Panc1 (cell line): ENCODE measurements around the gene TLCD1. TPM values are rescaled to one million over a fixed set of nuclear protein-coding genes. Genes with fewer than 3 reads are reported as not detected.

ENCODE experiments used
- ATAC-seq: fragments of 200-7000 bp; cut with Tn5 transposase; 2 replicates; pipeline ENCODE4 v1.9.1; 2020; ENCODE audit warnings: mild to moderate bottlenecking, moderate library complexity
- Bru-seq: library from RNA; stranded (reverse); fragments of 400-500 nt; gene quantifications from one replicate; lab custom pipeline; 2021; lab: Mats Ljungman, UMichigan
- BruChase-seq, 2 experiments: library from RNA; stranded (reverse); fragments of 400-500 nt; gene quantifications; one replicate each; lab custom pipeline; 2021; lab: Mats Ljungman, UMichigan
- BruUV-seq: library from RNA; stranded (reverse); fragments of 400-500 nt; replicated peaks from 2 replicates; lab custom pipeline; 2021; lab: Mats Ljungman, UMichigan
- CTCF ChIA-PET: fragments of 300-600 bp; sonication (Branson Sonifier 250); formaldehyde crosslinking; loops from one replicate; lab custom pipeline; 2022; ENCODE audit warnings: antibody characterized with exemption; lab: Charles Lee
- POLR2A ChIA-PET: fragments of 300-600 bp; sonication (Branson Sonifier 250); formaldehyde crosslinking; loops from one replicate; lab custom pipeline; 2022; ENCODE audit warnings: antibody characterized with exemption; lab: Charles Lee
- DNase-seq: peaks from one replicate; pipeline ENCODE4 v3.0.0-alpha.2; 2010; ENCODE audit warnings: low read depth, low spot score
- H3K27ac ChIP-seq: 2 replicates; pipeline ENCODE4 v1.5.1; 2011; ENCODE audit warnings: mild to moderate bottlenecking, low read length, inconsistent platforms
- H3K27me3 ChIP-seq: fragments of 200-500 bp; sonication (Bioruptor generic); 2 replicates; pipeline ENCODE4 v1.6.0; 2014; ENCODE audit warnings: low read length, inconsistent platforms; ENCODE audit not compliant: control insufficient read depth, insufficient read depth
- H3K36me3 ChIP-seq: fragments of 200-500 bp; sonication (Bioruptor generic); 2 replicates; pipeline ENCODE4 v1.5.1; 2014; ENCODE audit warnings: inconsistent platforms, mild to moderate bottlenecking, low read length, moderate library complexity; ENCODE audit not compliant: control insufficient read depth, insufficient read depth
- H3K4me1 ChIP-seq: 2 replicates; pipeline ENCODE4 v1.5.1; 2011; ENCODE audit warnings: inconsistent platforms, mild to moderate bottlenecking, low read length, moderate library complexity; ENCODE audit not compliant: control insufficient read depth, insufficient read depth
- H3K4me3 ChIP-seq, 2 experiments: 2 replicates each; pipeline ENCODE4 v1.5.1; 2011 to 2012; ENCODE audit warnings: low read depth in 2 of 2, low read length in 2 of 2, mild to moderate bottlenecking in 2 of 2, inconsistent platforms in 1 of 2, moderate library complexity in 1 of 2
- H3K9me3 ChIP-seq: fragments of 200-500 bp; sonication (Bioruptor generic); 2 replicates; pipeline ENCODE4 v1.5.1; 2014; ENCODE audit warnings: low read depth, mild to moderate bottlenecking, inconsistent platforms, low read length, moderate library complexity; ENCODE audit not compliant: control insufficient read depth, insufficient read depth
- CTCF ChIP-seq: fragments of 450-650 bp; IDR thresholded peaks from 2 replicates; pipeline ENCODE4 v1.5.1; 2017; ENCODE audit warnings: mild to moderate bottlenecking
- POLR2AphosphoS5 ChIP-seq: IDR thresholded peaks from 2 replicates; pipeline ENCODE4 v1.6.1; 2012; ENCODE audit warnings: mild to moderate bottlenecking, low read depth, low read length, moderate library complexity
- SIN3A ChIP-seq: IDR thresholded peaks from 2 replicates; pipeline ENCODE4 v1.6.1; 2012; ENCODE audit warnings: low read depth, mild to moderate bottlenecking, low read length, moderate library complexity, borderline replicate concordance; ENCODE audit not compliant: insufficient read depth
- TCF7L2 ChIP-seq: IDR thresholded peaks from 2 replicates; pipeline ENCODE4 v1.6.1; 2011; ENCODE audit warnings: mild to moderate bottlenecking, low read depth, low read length, inconsistent platforms
- in situ Hi-C: cut with HindIII; loops from 2 replicates; pipeline ENCODE4 v1.10.0; 2016; ENCODE audit warnings: low sequenced_read_pairs, low pct_unique_long_range_greater_than_20kb
- intact Hi-C: fragments of 100-400 bp; cut with micrococcal nuclease; formaldehyde crosslinking; loops from one replicate; pipeline ENCODE4 v1.10.0; 2022; ENCODE audit not compliant: unreplicated experiment
- long read RNA-seq: library from polyadenylated mRNA; unstranded; transcript quantifications from one replicate; pipeline ENCODE4 v2.0.0, GENCODE V29; 2021; ENCODE audit not compliant: unreplicated experiment
- polyA plus RNA-seq: library from polyadenylated mRNA; unstranded; fragments of >200 nt; gene quantifications from one replicate; pipeline ENCODE4 v1.2.1, GENCODE V29; 2012; ENCODE audit warnings: missing spikeins; ENCODE audit not compliant: insufficient read length
- total RNA-seq: library from RNA; stranded (reverse); gene quantifications from one replicate; pipeline ENCODE4 v1.2.1, GENCODE V29; 2021; ENCODE audit not compliant: unreplicated experiment
- TF ChIP-seq, protein P1 (sequence below), 2 experiments: IDR thresholded peaks; 2 replicates each; pipeline ENCODE4 v1.6.1; 2011 to 2012; ENCODE audit warnings: low read depth in 2 of 2, control low read depth in 1 of 2, low read length in 1 of 2, mild to moderate bottlenecking in 1 of 2, moderate library complexity in 1 of 2; ENCODE audit not compliant: insufficient read depth in 1 of 2

Gene TLCD1, protein sequence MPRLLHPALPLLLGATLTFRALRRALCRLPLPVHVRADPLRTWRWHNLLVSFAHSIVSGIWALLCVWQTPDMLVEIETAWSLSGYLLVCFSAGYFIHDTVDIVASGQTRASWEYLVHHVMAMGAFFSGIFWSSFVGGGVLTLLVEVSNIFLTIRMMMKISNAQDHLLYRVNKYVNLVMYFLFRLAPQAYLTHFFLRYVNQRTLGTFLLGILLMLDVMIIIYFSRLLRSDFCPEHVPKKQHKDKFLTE
- total RNA-seq: 55.7 TPM
- 52.2 TPM for polyA plus RNA-seq
- percentile 72 among the genes with signal in this experiment for Bru-seq, nascent RNA
- percentile 79 among the genes with signal in this experiment for BruChase-seq, experiment 1, labeled RNA remaining after a 2-hour chase
- percentile 84 among the genes with signal in this experiment for BruChase-seq, experiment 2, labeled RNA remaining after a 6-hour chase
- long read RNA-seq, transcript TLCD1-201 (4 exons, 1,017 nt): major isoform, 35 of 42 reads
- long read RNA-seq, partial matches to known transcripts: 0 of 42 reads
- long read RNA-seq, other reads (novel, unspliced or antisense): 4 of 42 reads

GRCh38 chr17:28726226-28726626 is at the start of gene TLCD1:
Gene TLCD1, minus strand, starts transcription at chr17:28726233. Its CDS starts 136 bp downstream, at chr17:28726097.
- Histone ChIP-seq H3K4me3 (peak within 1 kb of the TSS; percentile 69 to 96), H3K4me1 (peaks cover 41% of the 10 kb centered on the region), H3K27me3 (no peaks in the 10 kb centered on the region), H3K27ac (peak within 1 kb of the TSS; percentile 99), H3K9me3 (no peaks in the 10 kb centered on the region), H3K36me3 (peaks cover 21% of the 10 kb centered on the region)
- intact Hi-C loops: loop anchor here (5.0 to 10.0 kb wide), 2 partner anchors 179 to 226 kb away; partner anchors contain the start of genes DHRS13 and PHF12
- BruUV-seq: no TSS peak
- ChIA-PET POLR2A (interaction anchor here (2.1 to 3.0 kb wide), 3 partner anchors 17 to 24 kb away, joined by 11 to 26 read pairs (median 25); partner anchors contain the start of gene TRAF4), CTCF (interaction anchor here (0.6 to 3.7 kb wide), 13 partner anchors 12 to 227 kb away, joined by 3 to 123 read pairs (median 6); partner anchors contain the start of genes DHRS13 and TRAF4)
- in situ Hi-C loops: no loop called here
- ATAC-seq: peak; percentile 65
- TF ChIP-seq TCF7L2 (no peak), SIN3A (peak; percentile 45; the same call in 1 of the 2 replicates)
- DNase-seq: no peak

DNA sequence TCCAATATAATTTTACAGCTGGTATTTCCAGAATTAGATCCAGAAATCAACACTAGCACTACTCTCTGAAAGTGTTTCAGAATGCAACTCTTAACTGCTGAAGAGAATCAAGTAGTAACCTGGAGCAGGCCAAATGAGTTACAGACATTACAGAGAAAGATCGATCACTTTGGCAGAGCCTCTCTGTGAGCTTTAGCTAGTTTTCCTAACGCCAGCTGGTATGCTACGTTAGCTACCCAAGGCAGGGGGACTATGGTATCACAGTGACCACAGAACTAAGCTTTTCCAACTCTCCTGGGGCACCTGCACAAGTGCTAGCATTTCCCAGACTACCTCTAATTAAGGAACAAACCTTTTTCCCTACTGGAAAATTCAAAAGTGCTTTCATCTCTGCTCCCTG is 48.2 kb upstream of the TLCD1 start:
- no peaks in the 10 kb centered on the region for H3K9me3 ChIP-seq
- ChIA-PET CTCF (interaction anchor here (0.7 to 2.3 kb wide), 4 partner anchors 11 to 357 kb away, joined by 3 to 6 read pairs (median 4); no protein-coding TSS in a partner anchor), POLR2A (no interaction called here)
- no TSS peak for BruUV-seq
- no peak for DNase-seq
- intact Hi-C loops: no loop called here
- no peak overlapping the region for H3K27ac ChIP-seq
- no peak for TF ChIP-seq TCF7L2
- TF ChIP-seq, protein P1, sequence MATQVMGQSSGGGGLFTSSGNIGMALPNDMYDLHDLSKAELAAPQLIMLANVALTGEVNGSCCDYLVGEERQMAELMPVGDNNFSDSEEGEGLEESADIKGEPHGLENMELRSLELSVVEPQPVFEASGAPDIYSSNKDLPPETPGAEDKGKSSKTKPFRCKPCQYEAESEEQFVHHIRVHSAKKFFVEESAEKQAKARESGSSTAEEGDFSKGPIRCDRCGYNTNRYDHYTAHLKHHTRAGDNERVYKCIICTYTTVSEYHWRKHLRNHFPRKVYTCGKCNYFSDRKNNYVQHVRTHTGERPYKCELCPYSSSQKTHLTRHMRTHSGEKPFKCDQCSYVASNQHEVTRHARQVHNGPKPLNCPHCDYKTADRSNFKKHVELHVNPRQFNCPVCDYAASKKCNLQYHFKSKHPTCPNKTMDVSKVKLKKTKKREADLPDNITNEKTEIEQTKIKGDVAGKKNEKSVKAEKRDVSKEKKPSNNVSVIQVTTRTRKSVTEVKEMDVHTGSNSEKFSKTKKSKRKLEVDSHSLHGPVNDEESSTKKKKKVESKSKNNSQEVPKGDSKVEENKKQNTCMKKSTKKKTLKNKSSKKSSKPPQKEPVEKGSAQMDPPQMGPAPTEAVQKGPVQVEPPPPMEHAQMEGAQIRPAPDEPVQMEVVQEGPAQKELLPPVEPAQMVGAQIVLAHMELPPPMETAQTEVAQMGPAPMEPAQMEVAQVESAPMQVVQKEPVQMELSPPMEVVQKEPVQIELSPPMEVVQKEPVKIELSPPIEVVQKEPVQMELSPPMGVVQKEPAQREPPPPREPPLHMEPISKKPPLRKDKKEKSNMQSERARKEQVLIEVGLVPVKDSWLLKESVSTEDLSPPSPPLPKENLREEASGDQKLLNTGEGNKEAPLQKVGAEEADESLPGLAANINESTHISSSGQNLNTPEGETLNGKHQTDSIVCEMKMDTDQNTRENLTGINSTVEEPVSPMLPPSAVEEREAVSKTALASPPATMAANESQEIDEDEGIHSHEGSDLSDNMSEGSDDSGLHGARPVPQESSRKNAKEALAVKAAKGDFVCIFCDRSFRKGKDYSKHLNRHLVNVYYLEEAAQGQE (IDR thresholded peaks at IDR 0.05; ENCODE audit: insufficient read depth in 1 of 2, low read depth in 2 of 2, low read length in 1 of 2): no peak
- TF ChIP-seq CTCF: no peak
- TF ChIP-seq POLR2AphosphoS5: no peak
- no peak for TF ChIP-seq SIN3A
- no peaks in the 10 kb centered on the region for H3K27me3 ChIP-seq
- H3K36me3 ChIP-seq: no peaks in the 10 kb centered on the region
- H3K4me3 ChIP-seq: no peak overlapping the region
- in situ Hi-C loops: no loop called here
- no peaks in the 10 kb centered on the region for H3K4me1 ChIP-seq
- ATAC-seq: no peak
